Loucy (cell line): ENCODE results near the gene TMEM132C.

Experiments
- CTCF ChIP-seq: fragments of 200-600 bp; sonication (generic); conservative IDR thresholded peaks from 2 replicates; pipeline ENCODE4 v1.5.1; 2014; ENCODE audit warnings: mild to moderate bottlenecking, antibody characterized with exemption, low read length
- EZH2phosphoT487 ChIP-seq: fragments of 200-600 bp; IDR thresholded peaks from 2 replicates; pipeline ENCODE4 v1.6.1; 2018; ENCODE audit warnings: antibody characterized with exemption, mild to moderate bottlenecking, moderate library complexity, borderline replicate concordance

GRCh38 chr12:128609861-128610260 is 342.9 kb downstream of the TMEM132C start:
- TF ChIP-seq CTCF: no peak
- TF ChIP-seq EZH2phosphoT487: no peak
